PC-3 (cell line): ENCODE data around the gene SEPTIN10. TPM values are rescaled to one million over a fixed set of nuclear protein-coding genes. Genes with fewer than 3 reads are reported as not detected.

Experiments used
- ATAC-seq: fragments of 200-7000 bp; cut with Tn5 transposase; 2 replicates; pipeline ENCODE4 v1.9.1; 2020; ENCODE audit warnings: mild to moderate bottlenecking, moderate library complexity
- BruUV-seq: library from RNA; stranded (reverse); fragments of 400-500 nt; replicated peaks from 2 replicates; lab custom pipeline; 2021; lab: Mats Ljungman, UMichigan
- CTCF ChIA-PET: fragments of 300-600 bp; sonication (Branson Sonifier 250); formaldehyde crosslinking; loops from one replicate; lab custom pipeline; 2022; ENCODE audit warnings: antibody characterized with exemption; lab: Charles Lee
- POLR2A ChIA-PET: fragments of 300-600 bp; sonication (Branson Sonifier 250); formaldehyde crosslinking; loops from one replicate; lab custom pipeline; 2022; ENCODE audit warnings: antibody characterized with exemption; ENCODE audit not compliant: unreplicated experiment; lab: Charles Lee
- DNase-seq: peaks from one replicate; pipeline ENCODE4 v3.0.0-alpha.2; 2015
- H2AFZ ChIP-seq: fragments of 300-600 bp; sonication (generic); 2 replicates; pipeline ENCODE4 v1.6.0; 2016; ENCODE audit warnings: antibody characterized with exemption, low read length
- H3F3A ChIP-seq: fragments of 300-600 bp; sonication (generic); one replicate; pipeline ENCODE4 v1.6.0; 2017; ENCODE audit warnings: antibody characterized with exemption, low read length, control low read depth, mild to moderate bottlenecking; ENCODE audit not compliant: unreplicated experiment
- H3K27ac ChIP-seq: fragments of 300-600 bp; sonication (generic); 2 replicates; pipeline ENCODE4 v1.5.1; 2016; ENCODE audit warnings: mild to moderate bottlenecking, low read length
- H3K27me3 ChIP-seq: fragments of 300-600 bp; sonication (generic); 2 replicates; pipeline ENCODE4 v1.6.1; 2016; ENCODE audit warnings: low read length, mixed read lengths
- H3K36me3 ChIP-seq: fragments of 300-600 bp; sonication (generic); 2 replicates; pipeline ENCODE4 v1.6.1; 2016; ENCODE audit warnings: low read depth, mixed run types, low read length, mixed read lengths
- H3K4me1 ChIP-seq: fragments of 300-600 bp; sonication (generic); 2 replicates; pipeline ENCODE4 v1.5.1; 2016; ENCODE audit warnings: low read length; ENCODE audit not compliant: insufficient read depth
- H3K4me2 ChIP-seq: fragments of 300-600 bp; sonication (generic); 2 replicates; pipeline ENCODE4 v1.6.0; 2016; ENCODE audit warnings: low read length
- H3K4me3 ChIP-seq: fragments of 300-600 bp; sonication (generic); 2 replicates; pipeline ENCODE4 v1.5.1; 2016; ENCODE audit warnings: mild to moderate bottlenecking, low read length, mixed read lengths
- H3K79me2 ChIP-seq: fragments of 300-600 bp; sonication (generic); 2 replicates; pipeline ENCODE4 v1.6.1; 2017; ENCODE audit warnings: low read length, mixed read lengths
- H3K9ac ChIP-seq: fragments of 300-600 bp; sonication (generic); 2 replicates; pipeline ENCODE4 v1.6.0; 2016; ENCODE audit warnings: mild to moderate bottlenecking, low read length
- H3K9me2 ChIP-seq: fragments of 300-600 bp; sonication (generic); replicated peaks from 2 replicates; pipeline ENCODE4 v1.6.1; 2016; ENCODE audit warnings: mixed run types, low read length, mixed read lengths
- H3K9me3 ChIP-seq: fragments of 300-600 bp; sonication (generic); 2 replicates; pipeline ENCODE4 v1.6.1; 2016; ENCODE audit warnings: low read length, mixed read lengths
- H4K20me1 ChIP-seq: fragments of 300-600 bp; sonication (generic); 2 replicates; pipeline ENCODE4 v1.6.1; 2016; ENCODE audit warnings: low read length, mixed read lengths
- EZH2 ChIP-seq: fragments of 300-600 bp; sonication (generic); IDR thresholded peaks from one replicate; pipeline ENCODE4 v1.6.1; 2017; ENCODE audit warnings: antibody characterized with exemption, mild to moderate bottlenecking, low read length; ENCODE audit not compliant: unreplicated experiment
- EZH2phosphoT487 ChIP-seq: fragments of 300-600 bp; sonication (generic); IDR thresholded peaks from 2 replicates; pipeline ENCODE4 v1.6.1; 2018; ENCODE audit warnings: mild to moderate bottlenecking, antibody characterized with exemption, low read length, borderline replicate concordance
- intact Hi-C: fragments of 100-400 bp; cut with micrococcal nuclease; formaldehyde crosslinking; loops from 2 replicates; pipeline ENCODE4 v1.9.0; 2023
- total RNA-seq: library from RNA; depleted of rRNA; stranded (reverse); fragments of >200 nt; gene quantifications from 2 replicates; pipeline ENCODE4 v1.2.3, GENCODE V29; 2014
- TF ChIP-seq, protein P1 (sequence below): fragments of 300-600 bp; sonication (generic); conservative IDR thresholded peaks from 2 replicates; pipeline ENCODE4 v1.5.1; 2017; ENCODE audit warnings: antibody characterized with exemption, low read depth, mild to moderate bottlenecking, low read length

The SEPTIN10 gene
- total RNA-seq, 1 experiment from 2014 or later: 36.1 TPM

GRCh38 chr2:109654326-109655050, 40.7 kb upstream of the SEPTIN10 start:
- DNase-seq: no peak
- no peak overlapping the region for H3K4me3 ChIP-seq
- no peaks in the 10 kb centered on the region for H4K20me1 ChIP-seq
- no TSS peak for BruUV-seq
- ChIA-PET CTCF (no interaction called here), POLR2A (no interaction called here)
- H3K9me3 ChIP-seq: no peaks in the 10 kb centered on the region
- H3K4me1 ChIP-seq: no peaks in the 10 kb centered on the region
- no peak for ATAC-seq
- no peak overlapping the region for H3K9ac ChIP-seq
- intact Hi-C loops: no loop called here
- no peaks in the 10 kb centered on the region for H3F3A ChIP-seq
- no peak overlapping the region for H3K27ac ChIP-seq
- no peaks in the 10 kb centered on the region for H3K9me2 ChIP-seq
- H3K79me2 ChIP-seq: no peaks in the 10 kb centered on the region
- TF ChIP-seq EZH2 (no peak), EZH2phosphoT487 (no peak)
- TF ChIP-seq, protein P1, sequence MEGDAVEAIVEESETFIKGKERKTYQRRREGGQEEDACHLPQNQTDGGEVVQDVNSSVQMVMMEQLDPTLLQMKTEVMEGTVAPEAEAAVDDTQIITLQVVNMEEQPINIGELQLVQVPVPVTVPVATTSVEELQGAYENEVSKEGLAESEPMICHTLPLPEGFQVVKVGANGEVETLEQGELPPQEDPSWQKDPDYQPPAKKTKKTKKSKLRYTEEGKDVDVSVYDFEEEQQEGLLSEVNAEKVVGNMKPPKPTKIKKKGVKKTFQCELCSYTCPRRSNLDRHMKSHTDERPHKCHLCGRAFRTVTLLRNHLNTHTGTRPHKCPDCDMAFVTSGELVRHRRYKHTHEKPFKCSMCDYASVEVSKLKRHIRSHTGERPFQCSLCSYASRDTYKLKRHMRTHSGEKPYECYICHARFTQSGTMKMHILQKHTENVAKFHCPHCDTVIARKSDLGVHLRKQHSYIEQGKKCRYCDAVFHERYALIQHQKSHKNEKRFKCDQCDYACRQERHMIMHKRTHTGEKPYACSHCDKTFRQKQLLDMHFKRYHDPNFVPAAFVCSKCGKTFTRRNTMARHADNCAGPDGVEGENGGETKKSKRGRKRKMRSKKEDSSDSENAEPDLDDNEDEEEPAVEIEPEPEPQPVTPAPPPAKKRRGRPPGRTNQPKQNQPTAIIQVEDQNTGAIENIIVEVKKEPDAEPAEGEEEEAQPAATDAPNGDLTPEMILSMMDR: no peak
- H2AFZ ChIP-seq: no peak overlapping the region
- H3K27me3 ChIP-seq: no peaks in the 10 kb centered on the region
- H3K36me3 ChIP-seq: no peaks in the 10 kb centered on the region
- H3K4me2 ChIP-seq: no peak overlapping the region

GRCh38 chr2:109649736-109650695, 36.2 kb upstream of the SEPTIN10 start:
- Histone ChIP-seq H3K27ac (no peak overlapping the region), H4K20me1 (no peaks in the 10 kb centered on the region), H3K4me1 (0 out of 2 replicates have a peak, but pooled peaks cover under 1% of the 10 kb centered on the region), H2AFZ (no peak overlapping the region), H3K36me3 (no peaks in the 10 kb centered on the region), H3K4me3 (no peak overlapping the region), H3K4me2 (no peak overlapping the region), H3F3A (no peaks in the 10 kb centered on the region), H3K9ac (no peak overlapping the region), H3K9me3 (no peaks in the 10 kb centered on the region), H3K79me2 (no peaks in the 10 kb centered on the region), H3K9me2 (no peaks in the 10 kb centered on the region), H3K27me3 (no peaks in the 10 kb centered on the region)
- no TSS peak for BruUV-seq
- peak; percentile 21 for DNase-seq
- ChIA-PET POLR2A (no interaction called here), CTCF (no interaction called here)
- ATAC-seq: no peak
- TF ChIP-seq EZH2phosphoT487 (no peak), EZH2 (no peak)
- TF ChIP-seq, protein P1: no peak
- intact Hi-C loops: no loop called here
